Cerebellar cortex (tissue), 1 donor: ENCODE data around the gene B4GALNT4.
"Not testable (repeated sequence)": the region's sequence is repeated elsewhere in the genome, so short reads cannot be mapped to it uniquely, and the experiment has no call there.

Experiments used
- DNase-seq: peaks from one replicate; pipeline ENCODE4 v3.0.0-alpha.2; 2015; ENCODE audit warnings: low spot score

The B4GALNT4 gene

GRCh38 chr11:335779-336658 lies 33.3 kb upstream of the B4GALNT4 start:
- DNase-seq: no peak

DNA sequence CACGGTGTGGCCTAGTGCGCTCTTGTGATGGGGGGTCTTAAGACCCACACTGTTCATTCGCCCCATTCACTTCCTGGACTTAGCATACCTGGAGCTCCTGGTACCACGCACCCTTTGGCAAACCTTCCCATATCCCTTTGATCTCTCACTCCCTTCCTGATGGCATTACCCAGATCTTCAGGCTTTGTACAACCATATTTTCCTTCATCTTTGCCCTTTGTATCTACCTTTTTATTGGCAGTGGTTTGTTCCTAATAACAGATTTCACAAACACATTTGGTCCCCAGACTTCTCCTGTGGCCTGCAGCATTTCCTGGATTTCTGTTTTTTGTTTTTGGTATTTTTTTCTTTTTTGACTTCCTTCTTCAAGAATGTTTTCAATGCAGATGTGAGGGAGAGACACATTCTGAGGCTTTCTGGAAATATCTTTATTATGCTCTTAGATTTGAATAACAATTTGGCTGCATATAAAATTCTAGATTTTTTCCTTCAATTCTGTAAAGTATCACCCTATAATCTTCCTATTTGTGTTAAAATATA lies 32.6 kb upstream of the B4GALNT4 start:
- no peak for DNase-seq

DNA sequence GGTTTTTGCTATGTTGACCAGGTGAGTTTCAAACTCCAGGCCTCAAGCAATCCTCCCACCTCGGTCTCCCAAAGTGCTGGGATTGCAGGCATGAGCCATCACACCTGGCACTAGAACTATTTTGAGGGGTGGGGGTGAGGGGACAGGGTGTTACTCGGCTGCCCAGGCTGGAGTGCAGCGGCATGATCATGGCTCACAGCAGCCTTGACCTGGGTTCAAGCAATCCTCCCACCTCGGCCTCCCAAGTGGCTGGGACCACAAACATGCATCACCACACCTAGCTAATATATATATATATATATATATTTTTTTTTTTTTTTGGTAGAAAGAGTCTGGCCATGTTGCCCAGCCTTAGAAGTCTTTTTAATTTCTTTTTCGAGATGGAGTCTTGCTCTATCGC lies 31.6 kb upstream of the B4GALNT4 start:
- no peak for DNase-seq

DNA sequence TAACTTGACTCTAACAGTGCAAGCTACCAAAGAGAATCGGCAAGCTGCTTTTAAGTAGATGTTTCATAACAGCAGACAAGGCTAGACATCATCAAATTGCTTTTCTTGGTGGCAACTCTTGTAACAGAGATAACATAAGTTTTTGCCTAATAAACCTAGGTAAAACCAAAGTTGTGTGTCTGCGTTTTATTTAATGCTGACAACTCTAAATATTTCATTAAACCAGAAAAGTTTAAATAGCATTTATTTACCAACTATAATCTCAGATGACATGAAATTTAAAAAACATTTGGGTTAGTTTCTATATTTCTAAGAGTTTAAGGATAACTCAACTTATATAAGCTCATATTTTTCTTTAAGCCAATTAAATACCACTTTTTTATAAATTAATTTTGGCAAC lies 29.3 kb upstream of the B4GALNT4 start:
- DNase-seq: no peak

- DNase-seq: no peak
Measured at GRCh38 chr11:340539-341512, 28.5 kb upstream of the B4GALNT4 start.

DNA sequence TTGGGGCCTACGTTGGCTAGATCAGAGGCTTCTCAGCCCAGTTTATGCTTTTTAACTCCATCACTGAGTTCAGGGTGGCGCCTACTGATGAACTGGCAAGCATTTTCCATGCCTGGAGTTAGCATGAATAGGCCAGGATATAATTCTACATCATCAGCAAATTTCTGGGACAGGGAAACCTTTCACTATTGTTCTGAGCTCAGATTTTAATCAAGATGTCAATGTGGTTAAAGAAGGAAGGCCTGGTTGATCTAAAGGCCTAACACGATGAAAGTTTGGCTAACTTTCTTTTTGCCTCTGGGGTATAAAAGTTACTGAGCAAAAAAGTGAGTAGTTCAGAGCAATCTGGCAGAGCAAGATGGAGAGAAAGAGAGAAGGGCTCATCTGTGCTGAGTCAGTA lies 27.0 kb upstream of the B4GALNT4 start:
- DNase-seq: no peak

GRCh38 chr11:344836-345578 lies 24.3 kb upstream of the B4GALNT4 start:
- no peak for DNase-seq

DNA sequence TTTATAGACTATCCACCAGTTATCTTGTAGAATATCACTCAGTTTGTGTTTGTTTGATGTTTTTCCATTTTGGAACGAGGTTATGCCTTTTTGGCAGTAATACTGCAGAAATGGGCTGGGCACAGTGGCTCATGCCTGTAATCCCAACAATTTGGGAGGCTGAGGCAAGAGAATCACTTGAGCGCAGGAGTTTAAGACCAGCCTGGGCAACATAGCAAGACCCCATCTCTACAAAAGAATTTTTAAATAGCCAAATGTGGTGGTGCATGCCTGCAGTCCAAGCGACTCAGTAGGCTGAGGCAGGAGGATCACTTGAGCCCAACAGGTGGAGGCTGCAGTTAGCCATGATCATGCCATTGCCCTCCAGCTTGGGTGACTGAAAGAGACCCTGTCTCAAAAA lies 22.8 kb upstream of the B4GALNT4 start:
- no peak for DNase-seq

DNA sequence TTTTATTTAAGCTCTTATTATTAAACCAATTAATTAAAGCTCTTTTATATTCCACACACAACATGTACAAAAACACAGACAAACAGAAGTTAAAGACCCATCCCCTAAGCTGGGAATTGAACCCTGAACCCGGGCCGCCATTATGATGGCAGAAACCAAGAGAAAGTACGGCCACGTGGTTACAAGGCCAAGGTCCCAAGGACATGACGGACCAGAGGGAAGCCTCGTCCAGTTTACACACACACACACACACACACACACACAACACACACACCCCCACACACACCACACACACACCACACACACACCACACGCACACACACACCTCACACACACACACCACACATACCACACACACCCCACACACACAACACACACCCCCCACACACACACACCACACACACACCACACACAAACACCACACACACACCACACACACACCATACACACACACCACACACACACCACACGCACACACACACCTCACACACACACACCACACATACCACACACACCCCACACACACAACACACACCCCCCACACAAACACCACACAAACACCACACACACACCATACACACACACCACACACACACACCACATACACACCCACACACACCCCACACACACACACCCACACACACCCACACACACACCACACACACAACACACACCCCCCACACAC lies 19.9 kb upstream of the B4GALNT4 start:
- DNase-seq: not testable (repeated sequence)

DNA sequence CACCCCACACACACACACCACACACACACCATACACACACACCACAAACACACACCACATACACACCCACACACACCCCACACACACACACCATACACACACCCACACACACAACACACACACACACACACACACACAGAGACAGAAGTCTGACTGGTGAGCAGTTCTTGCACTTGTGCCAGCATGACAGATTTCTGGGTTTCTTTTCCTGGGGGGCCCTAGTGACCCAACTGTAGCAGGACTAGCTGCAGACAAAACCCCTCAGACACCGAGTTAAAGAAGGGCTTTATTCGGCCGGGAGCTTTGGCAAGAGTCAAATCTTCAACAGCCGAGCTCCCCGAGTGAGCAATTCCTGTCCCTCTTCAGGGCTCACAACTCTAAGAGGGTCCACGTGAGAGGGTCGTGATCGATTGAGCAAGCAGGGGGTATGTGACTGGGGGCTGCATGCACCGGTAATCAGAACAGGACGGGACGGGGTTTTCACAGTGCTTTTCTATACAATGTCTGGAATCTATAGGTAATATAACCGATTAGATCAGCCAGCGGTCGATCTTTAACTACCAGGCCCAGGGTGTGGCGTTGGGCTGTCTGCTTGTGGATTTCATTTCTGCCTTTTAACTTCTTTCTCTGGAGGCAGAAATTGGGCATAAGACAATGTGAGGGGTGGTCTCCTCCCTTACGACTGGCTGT lies 19.1 kb upstream of the B4GALNT4 start:
- not testable (repeated sequence) for DNase-seq

DNA sequence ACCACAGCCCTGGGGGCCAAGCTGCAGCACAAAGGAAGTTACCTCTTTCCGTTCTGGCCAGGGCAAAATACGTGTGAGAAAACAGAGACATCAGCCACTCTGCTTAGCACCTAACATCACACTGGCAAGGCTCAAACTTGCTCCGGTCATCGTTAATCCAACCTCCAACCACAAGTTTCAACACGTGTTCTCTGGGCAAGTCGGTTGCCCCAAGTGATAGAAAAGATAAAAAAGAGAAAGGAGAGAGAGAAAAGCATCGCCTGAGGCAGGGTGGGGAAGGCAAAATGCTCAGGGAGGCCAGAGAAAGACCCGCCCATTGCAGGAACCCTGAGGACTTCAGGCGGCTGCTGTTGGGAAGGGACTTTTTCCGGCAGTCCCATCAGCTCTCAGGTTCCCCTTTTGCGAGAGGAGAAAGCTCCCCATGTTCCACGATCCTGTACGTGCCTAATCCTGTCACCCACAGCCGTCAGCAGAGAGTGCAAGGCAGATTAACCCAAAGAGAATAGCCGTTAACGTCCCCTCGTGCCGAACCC lies 18.5 kb upstream of the B4GALNT4 start:
- no peak for DNase-seq

DNA sequence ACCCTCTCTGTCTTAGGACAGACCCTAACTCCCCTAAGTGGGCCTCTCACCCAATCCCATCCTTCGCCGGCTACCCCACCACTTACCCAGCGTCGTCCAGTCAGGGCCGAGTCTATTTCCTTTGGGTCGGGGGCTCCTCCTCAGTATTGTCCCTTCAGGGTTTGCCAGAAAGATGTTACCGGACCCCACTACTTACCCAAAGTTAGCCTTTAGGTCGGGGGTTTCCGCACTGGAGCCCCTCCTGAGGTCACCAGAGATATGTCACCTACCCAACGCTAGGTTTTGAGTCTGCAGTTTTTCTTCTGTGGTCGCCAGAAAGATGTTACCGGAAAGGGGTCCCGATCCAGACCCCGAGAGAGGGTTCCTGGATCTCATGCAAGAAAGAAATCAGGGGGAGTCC lies 17.9 kb upstream of the B4GALNT4 start:
- no peak for DNase-seq

- DNase-seq: no peak
Measured at GRCh38 chr11:352456-353031, 16.8 kb upstream of the B4GALNT4 start.

GRCh38 chr11:353179-353873 lies 16.0 kb upstream of the B4GALNT4 start:
- peak; percentile 42 for DNase-seq

DNA sequence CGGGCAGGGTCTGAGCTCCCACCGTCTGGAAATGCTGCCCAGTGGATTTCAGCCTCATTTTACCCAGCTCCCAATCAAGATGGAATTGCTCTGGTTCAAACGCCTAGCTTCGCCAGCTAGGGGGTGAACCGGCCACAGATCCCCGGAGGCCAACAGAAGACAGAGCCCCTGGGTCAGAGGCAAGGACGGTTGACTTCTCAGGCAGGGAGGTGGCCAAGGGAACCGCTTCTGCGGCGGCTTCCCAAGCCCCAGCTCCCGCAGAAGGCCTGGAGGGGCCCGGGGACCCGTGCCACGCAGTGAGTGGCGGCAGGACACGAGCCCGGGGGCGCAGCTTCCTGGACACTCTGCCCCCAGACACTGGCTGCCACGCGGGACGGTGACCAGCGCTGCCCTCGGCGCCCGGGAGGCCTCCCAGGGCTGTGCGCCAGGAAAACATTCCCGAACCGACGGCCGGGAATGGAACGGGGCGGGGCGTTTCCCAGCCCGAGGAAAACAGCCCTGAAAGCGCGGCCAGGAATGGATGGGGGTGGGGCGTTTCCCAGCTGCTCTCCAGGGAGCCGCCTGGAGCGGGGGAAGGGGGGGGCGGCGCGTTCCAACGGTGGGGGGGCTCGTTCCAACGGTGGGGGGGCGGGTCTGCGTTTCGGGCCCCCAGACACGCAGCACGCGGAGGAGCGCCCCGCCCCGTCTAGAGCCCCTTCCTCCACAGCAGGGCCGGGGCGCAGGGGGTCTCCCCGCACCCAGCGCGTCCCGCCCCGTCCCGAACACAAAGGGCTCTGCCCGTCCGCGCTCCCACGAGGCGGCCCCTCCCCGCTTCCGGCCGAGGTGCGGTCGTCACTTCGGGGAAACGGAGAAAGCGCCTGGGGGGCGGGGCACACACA lies 13.5 kb upstream of the B4GALNT4 start:
- peak; percentile 44 for DNase-seq

DNA sequence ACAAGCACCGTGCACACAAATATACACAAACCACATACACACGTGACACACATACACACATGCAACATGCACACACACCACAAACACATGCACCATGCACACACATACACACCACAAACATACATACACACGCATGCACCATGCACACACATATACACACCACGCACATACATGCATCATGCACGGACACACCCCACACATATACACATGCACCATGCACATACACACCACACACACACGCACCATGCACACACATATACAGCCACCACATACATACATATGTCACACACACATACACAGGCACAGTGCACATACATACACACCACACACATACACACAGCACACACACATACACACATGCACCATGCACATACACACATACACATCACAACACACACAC lies 12.7 kb upstream of the B4GALNT4 start:
- DNase-seq: no peak

- no peak for DNase-seq
Measured at GRCh38 chr11:357582-357981, 11.7 kb upstream of the B4GALNT4 start.

- no peak for DNase-seq
Measured at GRCh38 chr11:358129-358800, 11.0 kb upstream of the B4GALNT4 start.
